SK-N-SH treated with all-trans-retinoic acid at 6 μM for 48 hours (cell line): ENCODE results near the gene SLC7A9.

Experiments
- ATAC-seq: fragments of 200-7000 bp; cut with Tn5 transposase; 3 replicates; pipeline ENCODE4 v1.9.1; 2020; ENCODE audit warnings: mild to moderate bottlenecking, moderate library complexity
- ARNTL ChIP-seq: fragments of 450-650 bp; formaldehyde crosslinking; IDR thresholded peaks from 2 replicates; pipeline ENCODE4 v1.5.0; 2020; ENCODE audit warnings: low read depth, mild to moderate bottlenecking, moderate library complexity, borderline replicate concordance
- CSDC2 ChIP-seq: fragments of 250-450 bp; sonication (Bioruptor Pico); IDR thresholded peaks from 2 replicates; pipeline ENCODE4 v1.5.0; 2020; ENCODE audit warnings: mild to moderate bottlenecking, moderate library complexity
- ESRRG ChIP-seq: fragments of 250-450 bp; sonication (Bioruptor Pico); IDR thresholded peaks from 2 replicates; pipeline ENCODE4 v1.6.1; 2021; ENCODE audit warnings: mild to moderate bottlenecking
- GLIS3 ChIP-seq: fragments of 250-450 bp; sonication (Bioruptor Pico); IDR thresholded peaks from 2 replicates; pipeline ENCODE4 v1.5.0; 2020; ENCODE audit warnings: mild to moderate bottlenecking, moderate library complexity
- ISL1 ChIP-seq: fragments of 250-450 bp; sonication (Bioruptor Pico); IDR thresholded peaks from 2 replicates; pipeline ENCODE4 v2.1.2; 2022; ENCODE audit warnings: mild to moderate bottlenecking, moderate library complexity
- OSR1 ChIP-seq: fragments of 250-450 bp; sonication (Bioruptor Pico); IDR thresholded peaks from 2 replicates; pipeline ENCODE4 v1.8.0; 2022; ENCODE audit warnings: moderate library complexity, mild to moderate bottlenecking, inconsistent platforms
- RARB ChIP-seq: fragments of 250-450 bp; sonication (Bioruptor Pico); IDR thresholded peaks from 2 replicates; pipeline ENCODE4 v1.8.0; 2021; ENCODE audit warnings: mild to moderate bottlenecking, moderate library complexity
- SNAI2 ChIP-seq: fragments of 250-450 bp; sonication (Bioruptor Pico); IDR thresholded peaks from 2 replicates; pipeline ENCODE4 v1.5.0; 2020; ENCODE audit warnings: mild to moderate bottlenecking, moderate library complexity
- TOX ChIP-seq: fragments of 250-450 bp; sonication (Bioruptor Pico); IDR thresholded peaks from 2 replicates; pipeline ENCODE4 v1.8.0; 2021; ENCODE audit warnings: mild to moderate bottlenecking, moderate library complexity, borderline replicate concordance
- ZC3H10 ChIP-seq: fragments of 250-450 bp; sonication (Bioruptor Pico); IDR thresholded peaks from 2 replicates; pipeline ENCODE4 v1.5.1; 2021; ENCODE audit warnings: mild to moderate bottlenecking, moderate library complexity
- ZFP3 ChIP-seq: fragments of 250-450 bp; sonication (Bioruptor Pico); IDR thresholded peaks from 2 replicates; pipeline ENCODE4 v1.5.0; 2020; ENCODE audit warnings: mild to moderate bottlenecking, moderate library complexity
- ZFP30 ChIP-seq: fragments of 450-650 bp; formaldehyde crosslinking; IDR thresholded peaks from 2 replicates; pipeline ENCODE4 v1.5.0; 2022; ENCODE audit warnings: mild to moderate bottlenecking, moderate library complexity
- ZNF565 ChIP-seq: fragments of 450-650 bp; formaldehyde crosslinking; conservative IDR thresholded peaks from 2 replicates; pipeline ENCODE4 v1.5.0; 2020; ENCODE audit warnings: low read depth, mild to moderate bottlenecking, moderate library complexity
- ZNF70 ChIP-seq: fragments of 450-650 bp; formaldehyde crosslinking; IDR thresholded peaks from 2 replicates; pipeline ENCODE4 v1.5.0; 2020; ENCODE audit warnings: mild to moderate bottlenecking, moderate library complexity
- TF ChIP-seq, protein P1 (sequence below): fragments of 250-450 bp; sonication (Bioruptor Pico); IDR thresholded peaks from 2 replicates; pipeline ENCODE4 v1.8.0; 2020; ENCODE audit warnings: mild to moderate bottlenecking, moderate library complexity, borderline replicate concordance
- TF ChIP-seq, protein P2 (sequence below): fragments of 250-450 bp; sonication (Bioruptor Pico); IDR thresholded peaks from 2 replicates; pipeline ENCODE4 v1.8.0; 2021; ENCODE audit warnings: low read depth, mild to moderate bottlenecking, moderate library complexity, borderline replicate concordance
- TF ChIP-seq, protein P3 (sequence below): fragments of 250-450 bp; sonication (Bioruptor Pico); IDR thresholded peaks from 2 replicates; pipeline ENCODE4 v1.5.1; 2021; ENCODE audit warnings: mild to moderate bottlenecking, moderate library complexity
- TF ChIP-seq, protein P4 (sequence below): fragments of 250-450 bp; sonication (Bioruptor Pico); IDR thresholded peaks from 2 replicates; pipeline ENCODE4 v1.5.1; 2020; ENCODE audit warnings: low read depth, mild to moderate bottlenecking, moderate library complexity
- TF ChIP-seq, protein P5 (sequence below): fragments of 250-450 bp; sonication (Bioruptor Pico); IDR thresholded peaks from 2 replicates; pipeline ENCODE4 v1.5.0; 2020; ENCODE audit warnings: mild to moderate bottlenecking, moderate library complexity

Gene SLC7A9

DNA sequence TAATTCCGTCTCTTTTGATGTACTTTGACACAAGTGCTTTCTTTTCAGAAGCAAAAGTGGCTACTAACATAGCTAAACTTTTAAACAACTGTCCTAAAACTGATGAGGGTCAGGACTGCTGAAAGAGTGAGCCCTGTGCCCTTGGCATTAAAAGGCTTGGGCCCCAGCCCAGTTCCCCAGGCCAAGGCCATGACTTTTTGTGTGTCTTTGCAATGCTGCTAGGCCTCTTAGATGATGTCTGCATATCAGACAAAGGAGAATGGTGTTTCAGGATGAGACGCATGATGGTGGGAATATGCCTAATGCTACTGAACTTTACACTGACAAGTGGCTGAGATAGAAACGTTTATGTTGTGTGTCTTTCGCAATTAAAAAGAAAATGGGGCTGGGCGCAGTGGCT is 38.0 kb downstream of the SLC7A9 start:
- TF ChIP-seq TOX (CRISPR knock-in tag) (no peak), ZFP30 (CRISPR knock-in tag) (no peak), CSDC2 (CRISPR knock-in tag) (no peak), ISL1 (CRISPR knock-in tag) (no peak), GLIS3 (no peak)
- TF ChIP-seq, protein P1, sequence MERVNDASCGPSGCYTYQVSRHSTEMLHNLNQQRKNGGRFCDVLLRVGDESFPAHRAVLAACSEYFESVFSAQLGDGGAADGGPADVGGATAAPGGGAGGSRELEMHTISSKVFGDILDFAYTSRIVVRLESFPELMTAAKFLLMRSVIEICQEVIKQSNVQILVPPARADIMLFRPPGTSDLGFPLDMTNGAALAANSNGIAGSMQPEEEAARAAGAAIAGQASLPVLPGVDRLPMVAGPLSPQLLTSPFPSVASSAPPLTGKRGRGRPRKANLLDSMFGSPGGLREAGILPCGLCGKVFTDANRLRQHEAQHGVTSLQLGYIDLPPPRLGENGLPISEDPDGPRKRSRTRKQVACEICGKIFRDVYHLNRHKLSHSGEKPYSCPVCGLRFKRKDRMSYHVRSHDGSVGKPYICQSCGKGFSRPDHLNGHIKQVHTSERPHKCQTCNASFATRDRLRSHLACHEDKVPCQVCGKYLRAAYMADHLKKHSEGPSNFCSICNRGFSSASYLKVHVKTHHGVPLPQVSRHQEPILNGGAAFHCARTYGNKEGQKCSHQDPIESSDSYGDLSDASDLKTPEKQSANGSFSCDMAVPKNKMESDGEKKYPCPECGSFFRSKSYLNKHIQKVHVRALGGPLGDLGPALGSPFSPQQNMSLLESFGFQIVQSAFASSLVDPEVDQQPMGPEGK (CRISPR knock-in tag), result no peak
- TF ChIP-seq, protein P2, sequence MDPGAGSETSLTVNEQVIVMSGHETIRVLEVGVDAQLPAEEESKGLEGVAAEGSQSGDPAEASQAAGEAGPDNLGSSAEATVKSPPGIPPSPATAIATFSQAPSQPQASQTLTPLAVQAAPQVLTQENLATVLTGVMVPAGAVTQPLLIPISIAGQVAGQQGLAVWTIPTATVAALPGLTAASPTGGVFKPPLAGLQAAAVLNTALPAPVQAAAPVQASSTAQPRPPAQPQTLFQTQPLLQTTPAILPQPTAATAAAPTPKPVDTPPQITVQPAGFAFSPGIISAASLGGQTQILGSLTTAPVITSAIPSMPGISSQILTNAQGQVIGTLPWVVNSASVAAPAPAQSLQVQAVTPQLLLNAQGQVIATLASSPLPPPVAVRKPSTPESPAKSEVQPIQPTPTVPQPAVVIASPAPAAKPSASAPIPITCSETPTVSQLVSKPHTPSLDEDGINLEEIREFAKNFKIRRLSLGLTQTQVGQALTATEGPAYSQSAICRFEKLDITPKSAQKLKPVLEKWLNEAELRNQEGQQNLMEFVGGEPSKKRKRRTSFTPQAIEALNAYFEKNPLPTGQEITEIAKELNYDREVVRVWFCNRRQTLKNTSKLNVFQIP, result no peak
- TF ChIP-seq, all 23 proteins: peak for 0
- ATAC-seq, result no peak

DNA sequence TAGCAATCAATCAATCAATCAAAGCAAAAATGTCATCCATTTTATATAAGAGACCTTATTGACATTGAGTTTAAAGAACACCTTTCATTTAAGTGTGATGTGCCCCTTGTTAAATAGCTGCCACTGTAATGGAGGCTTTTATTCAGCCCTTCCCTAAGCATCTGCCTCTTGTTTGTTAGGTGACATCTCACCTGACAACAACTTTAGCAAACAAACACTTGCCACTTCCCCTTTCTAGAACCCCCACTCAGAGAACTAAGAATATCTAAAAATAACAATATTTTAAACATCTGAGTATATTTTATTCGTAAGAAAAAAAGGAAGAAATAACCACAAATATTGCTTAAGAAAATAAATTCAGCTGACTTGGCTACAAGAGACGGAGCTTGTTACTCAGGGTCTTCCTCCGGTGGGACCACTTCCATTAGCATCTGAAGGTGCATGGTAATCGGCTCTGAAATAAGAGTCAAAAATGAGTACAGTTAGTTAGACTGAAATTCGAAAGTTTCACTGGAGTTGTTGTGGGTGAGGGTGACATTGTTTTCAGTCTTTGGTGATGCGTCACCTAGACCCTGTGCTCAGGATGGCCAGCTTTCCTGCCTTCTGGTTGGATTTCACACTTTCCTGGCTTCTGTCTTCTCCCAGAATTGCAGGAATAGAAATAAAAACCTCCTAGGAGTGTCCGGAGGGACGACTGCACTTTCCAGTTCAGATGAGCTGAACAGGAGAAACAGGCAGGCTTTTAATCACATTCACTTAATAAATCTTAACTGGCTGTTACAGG is 39.1 kb downstream of the SLC7A9 start:
- ATAC-seq, result no peak

More for the DNA sequence above, 39.1 kb downstream of the SLC7A9 start:
- TF ChIP-seq TOX (CRISPR knock-in tag) (no peak), SNAI2 (CRISPR knock-in tag) (no peak), ZFP3 (no peak), ZNF70 (no peak), ISL1 (CRISPR knock-in tag) (no peak), OSR1 (no peak), ZFP30 (CRISPR knock-in tag) (no peak), CSDC2 (CRISPR knock-in tag) (no peak), ZNF565 (no peak), ZC3H10 (CRISPR knock-in tag) (no peak), GLIS3 (no peak), ARNTL (CRISPR knock-in tag) (no peak), ESRRG (no peak), RARB (CRISPR knock-in tag) (no peak)
- TF ChIP-seq, protein P3, sequence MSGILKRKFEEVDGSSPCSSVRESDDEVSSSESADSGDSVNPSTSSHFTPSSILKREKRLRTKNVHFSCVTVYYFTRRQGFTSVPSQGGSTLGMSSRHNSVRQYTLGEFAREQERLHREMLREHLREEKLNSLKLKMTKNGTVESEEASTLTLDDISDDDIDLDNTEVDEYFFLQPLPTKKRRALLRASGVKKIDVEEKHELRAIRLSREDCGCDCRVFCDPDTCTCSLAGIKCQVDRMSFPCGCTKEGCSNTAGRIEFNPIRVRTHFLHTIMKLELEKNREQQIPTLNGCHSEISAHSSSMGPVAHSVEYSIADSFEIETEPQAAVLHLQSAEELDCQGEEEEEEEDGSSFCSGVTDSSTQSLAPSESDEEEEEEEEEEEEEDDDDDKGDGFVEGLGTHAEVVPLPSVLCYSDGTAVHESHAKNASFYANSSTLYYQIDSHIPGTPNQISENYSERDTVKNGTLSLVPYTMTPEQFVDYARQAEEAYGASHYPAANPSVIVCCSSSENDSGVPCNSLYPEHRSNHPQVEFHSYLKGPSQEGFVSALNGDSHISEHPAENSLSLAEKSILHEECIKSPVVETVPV (CRISPR knock-in tag), result no peak
- TF ChIP-seq, protein P1 (CRISPR knock-in tag), result no peak
- TF ChIP-seq, protein P4, sequence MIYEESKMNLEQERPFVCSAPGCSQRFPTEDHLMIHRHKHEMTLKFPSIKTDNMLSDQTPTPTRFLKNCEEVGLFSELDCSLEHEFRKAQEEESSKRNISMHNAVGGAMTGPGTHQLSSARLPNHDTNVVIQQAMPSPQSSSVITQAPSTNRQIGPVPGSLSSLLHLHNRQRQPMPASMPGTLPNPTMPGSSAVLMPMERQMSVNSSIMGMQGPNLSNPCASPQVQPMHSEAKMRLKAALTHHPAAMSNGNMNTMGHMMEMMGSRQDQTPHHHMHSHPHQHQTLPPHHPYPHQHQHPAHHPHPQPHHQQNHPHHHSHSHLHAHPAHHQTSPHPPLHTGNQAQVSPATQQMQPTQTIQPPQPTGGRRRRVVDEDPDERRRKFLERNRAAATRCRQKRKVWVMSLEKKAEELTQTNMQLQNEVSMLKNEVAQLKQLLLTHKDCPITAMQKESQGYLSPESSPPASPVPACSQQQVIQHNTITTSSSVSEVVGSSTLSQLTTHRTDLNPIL (CRISPR knock-in tag), result no peak
- TF ChIP-seq, protein P5, sequence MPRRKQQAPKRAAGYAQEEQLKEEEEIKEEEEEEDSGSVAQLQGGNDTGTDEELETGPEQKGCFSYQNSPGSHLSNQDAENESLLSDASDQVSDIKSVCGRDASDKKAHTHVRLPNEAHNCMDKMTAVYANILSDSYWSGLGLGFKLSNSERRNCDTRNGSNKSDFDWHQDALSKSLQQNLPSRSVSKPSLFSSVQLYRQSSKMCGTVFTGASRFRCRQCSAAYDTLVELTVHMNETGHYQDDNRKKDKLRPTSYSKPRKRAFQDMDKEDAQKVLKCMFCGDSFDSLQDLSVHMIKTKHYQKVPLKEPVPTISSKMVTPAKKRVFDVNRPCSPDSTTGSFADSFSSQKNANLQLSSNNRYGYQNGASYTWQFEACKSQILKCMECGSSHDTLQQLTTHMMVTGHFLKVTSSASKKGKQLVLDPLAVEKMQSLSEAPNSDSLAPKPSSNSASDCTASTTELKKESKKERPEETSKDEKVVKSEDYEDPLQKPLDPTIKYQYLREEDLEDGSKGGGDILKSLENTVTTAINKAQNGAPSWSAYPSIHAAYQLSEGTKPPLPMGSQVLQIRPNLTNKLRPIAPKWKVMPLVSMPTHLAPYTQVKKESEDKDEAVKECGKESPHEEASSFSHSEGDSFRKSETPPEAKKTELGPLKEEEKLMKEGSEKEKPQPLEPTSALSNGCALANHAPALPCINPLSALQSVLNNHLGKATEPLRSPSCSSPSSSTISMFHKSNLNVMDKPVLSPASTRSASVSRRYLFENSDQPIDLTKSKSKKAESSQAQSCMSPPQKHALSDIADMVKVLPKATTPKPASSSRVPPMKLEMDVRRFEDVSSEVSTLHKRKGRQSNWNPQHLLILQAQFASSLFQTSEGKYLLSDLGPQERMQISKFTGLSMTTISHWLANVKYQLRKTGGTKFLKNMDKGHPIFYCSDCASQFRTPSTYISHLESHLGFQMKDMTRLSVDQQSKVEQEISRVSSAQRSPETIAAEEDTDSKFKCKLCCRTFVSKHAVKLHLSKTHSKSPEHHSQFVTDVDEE (CRISPR knock-in tag), result no peak
